IMR-90 (cell line): Measurements from ENCODE around the gene SLC6A11. TPM values are rescaled to one million over a fixed set of nuclear protein-coding genes. Genes with fewer than 3 reads are reported as not detected.

Experiments
- ATAC-seq: fragments of 200-7000 bp; cut with Tn5 transposase; 2 replicates; pipeline ENCODE4 v1.9.1; 2020; ENCODE audit warnings: low read depth, mild to moderate bottlenecking, moderate library complexity
- BruUV-seq: library from RNA; stranded (reverse); fragments of 400-500 nt; replicated peaks from 2 replicates; lab custom pipeline; 2021; lab: Mats Ljungman, UMichigan
- CTCF ChIA-PET: fragments of 300-600 bp; formaldehyde crosslinking; extraction: SDS; loops from one replicate; lab custom pipeline; 2021; ENCODE audit warnings: antibody characterized with exemption; lab: Yijun Ruan, JAX
- POLR2A ChIA-PET: fragments of 300-600 bp; sonication (Branson Sonifier 250); formaldehyde crosslinking; loops from one replicate; lab custom pipeline; 2022; ENCODE audit warnings: antibody characterized with exemption; ENCODE audit not compliant: unreplicated experiment; lab: Charles Lee
- DNase-seq: peaks from one replicate; pipeline ENCODE4 v3.0.0; 2013
- H2AFZ ChIP-seq: replicated peaks from 2 replicates; pipeline ENCODE3; 2013; ENCODE audit warnings: low read length, mild to moderate bottlenecking; ENCODE audit not compliant: poor library complexity
- H2AK5ac ChIP-seq: 2 replicates; pipeline ENCODE4 v1.6.1; 2013; ENCODE audit warnings: low read depth, low read length, inconsistent platforms
- H2AK9ac ChIP-seq: replicated peaks from 2 replicates; pipeline ENCODE3; 2013; ENCODE audit warnings: mild to moderate bottlenecking, low read depth, low read length, moderate library complexity; ENCODE audit not compliant: poor library complexity
- H2BK120ac ChIP-seq: 2 replicates; pipeline ENCODE4 v1.6.1; 2013; ENCODE audit warnings: low read depth, low read length, inconsistent platforms
- H2BK15ac ChIP-seq: 3 replicates; pipeline ENCODE4 v1.6.1; 2013; ENCODE audit warnings: low read depth, low read length, inconsistent platforms
- H2BK20ac ChIP-seq: 2 replicates; pipeline ENCODE4 v1.6.1; 2013; ENCODE audit warnings: low read depth, mild to moderate bottlenecking, inconsistent platforms, low read length, moderate library complexity
- H2BK5ac ChIP-seq: 2 replicates; pipeline ENCODE4 v1.6.1; 2013; ENCODE audit warnings: mild to moderate bottlenecking, low read depth, low read length, inconsistent platforms; ENCODE audit not compliant: poor library complexity, severe bottlenecking
- H3K14ac ChIP-seq: replicated peaks from 2 replicates; pipeline ENCODE4 v1.6.1; 2013; ENCODE audit warnings: low read depth, low read length, inconsistent platforms
- H3K18ac ChIP-seq: 2 replicates; pipeline ENCODE4 v1.6.1; 2013; ENCODE audit warnings: low read depth, low read length, control low read depth
- H3K23ac ChIP-seq: 2 replicates; pipeline ENCODE4 v1.6.1; 2013; ENCODE audit warnings: low read depth, low read length, inconsistent platforms
- H3K27ac ChIP-seq: 2 replicates; pipeline ENCODE4 v1.5.1; 2013; ENCODE audit warnings: mild to moderate bottlenecking, control low read depth, low read length; ENCODE audit not compliant: insufficient read depth
- H3K27me3 ChIP-seq: 2 replicates; pipeline ENCODE4 v1.6.1; 2013; ENCODE audit warnings: low read length; ENCODE audit not compliant: control insufficient read depth, insufficient read depth
- H3K36me3 ChIP-seq: 2 replicates; pipeline ENCODE4 v1.6.1; 2013; ENCODE audit warnings: low read length, mixed read lengths; ENCODE audit not compliant: control insufficient read depth, insufficient read depth
- H3K4ac ChIP-seq: 2 replicates; pipeline ENCODE4 v1.6.1; 2013; ENCODE audit warnings: low read depth, low read length, inconsistent platforms
- H3K4me1 ChIP-seq: 2 replicates; pipeline ENCODE4 v1.6.1; 2013; ENCODE audit warnings: low read length, mixed read lengths; ENCODE audit not compliant: control insufficient read depth, insufficient read depth
- H3K4me2 ChIP-seq: 2 replicates; pipeline ENCODE4 v1.6.1; 2013; ENCODE audit warnings: low read depth, mild to moderate bottlenecking, control low read depth, low read length, moderate library complexity
- H3K4me3 ChIP-seq: 2 replicates; pipeline ENCODE4 v1.5.1; 2013; ENCODE audit warnings: low read depth, mild to moderate bottlenecking, control low read depth, low read length, moderate library complexity; ENCODE audit not compliant: insufficient read depth
- H3K56ac ChIP-seq: 2 replicates; pipeline ENCODE4 v1.6.1; 2013; ENCODE audit warnings: low read length, inconsistent platforms; ENCODE audit not compliant: insufficient read depth; ENCODE audit errors: extremely low read depth
- H3K79me1 ChIP-seq, 2 experiments: 2 replicates each; pipeline ENCODE4 v1.6.1; 2013; ENCODE audit warnings: low read length in 2 of 2, inconsistent platforms in 1 of 2, low read depth in 1 of 2
- H3K9ac ChIP-seq: 2 replicates; pipeline ENCODE4 v1.6.1; 2013; ENCODE audit warnings: low read depth, low read length, control low read depth
- H3K9me1 ChIP-seq: 2 replicates; pipeline ENCODE4 v1.6.1; 2013; ENCODE audit warnings: low read length, inconsistent platforms; ENCODE audit not compliant: insufficient read depth
- H3K9me3 ChIP-seq: 2 replicates; pipeline ENCODE4 v1.6.1; 2013; ENCODE audit warnings: low read length; ENCODE audit not compliant: control insufficient read depth, insufficient read depth
- H4K20me1 ChIP-seq: 2 replicates; pipeline ENCODE4 v1.6.1; 2013; ENCODE audit warnings: low read length, inconsistent platforms; ENCODE audit not compliant: insufficient read depth
- H4K5ac ChIP-seq: 2 replicates; pipeline ENCODE4 v1.6.1; 2013; ENCODE audit warnings: mild to moderate bottlenecking, low read depth, low read length, control low read depth
- H4K8ac ChIP-seq, 2 experiments: 2 replicates each; pipeline ENCODE4 v1.6.1; 2013; ENCODE audit warnings: low read depth in 2 of 2, low read length in 2 of 2, control low read depth in 1 of 2, inconsistent platforms in 1 of 2
- H4K91ac ChIP-seq: 2 replicates; pipeline ENCODE4 v1.6.1; 2013; ENCODE audit warnings: low read depth, low read length, inconsistent platforms; ENCODE audit not compliant: insufficient read depth
- BHLHE40 ChIP-seq: fragments of 150-350 bp; IDR thresholded peaks from 2 replicates; pipeline ENCODE4 v1.6.1; 2016; ENCODE audit warnings: mild to moderate bottlenecking, low read depth, low read length
- CEBPB ChIP-seq: IDR thresholded peaks from 2 replicates; pipeline ENCODE4 v1.6.1; 2012; ENCODE audit warnings: low read depth, low read length, improper control_type of control experiment
- CHD1 ChIP-seq: IDR thresholded peaks from 2 replicates; pipeline ENCODE4 v1.6.1; 2012; ENCODE audit warnings: low read depth, low read length, improper control_type of control experiment
- FOS ChIP-seq: fragments of 150-350 bp; IDR thresholded peaks from 2 replicates; pipeline ENCODE4 v1.6.1; 2016; ENCODE audit warnings: low read depth, low read length
- MAFK ChIP-seq: IDR thresholded peaks from 2 replicates; pipeline ENCODE4 v1.6.1; 2012; ENCODE audit warnings: low read depth, low read length, improper control_type of control experiment
- RAD21 ChIP-seq: IDR thresholded peaks from 2 replicates; pipeline ENCODE4 v1.6.1; 2012; ENCODE audit warnings: low read length, improper control_type of control experiment
- SMC3 ChIP-seq: fragments of 150-350 bp; IDR thresholded peaks from 2 replicates; pipeline ENCODE4 v1.6.1; 2016; ENCODE audit warnings: low read depth, mild to moderate bottlenecking, antibody characterized with exemption, low read length, moderate library complexity
- WGBS, 2 experiments: methylation state at CpG; one replicate each; pipeline versions ENCODE4 v1.1.5 to v1.1.7; 2013; ENCODE audit warnings: missing lambda C conversion rate in 2 of 2; ENCODE audit not compliant: insufficient read length in 1 of 2; ENCODE audit errors: extremely low coverage in 2 of 2; 5-methylcytosine and 5-hydroxymethylcytosine counted together
- dilution Hi-C: fragments of 300-500 bp; cut with HindIII; formaldehyde crosslinking; loops from one replicate; pipeline ENCODE4 v1.14.3; 2018; ENCODE audit warnings: low sequenced_read_pairs; ENCODE audit not compliant: unreplicated experiment
- in situ Hi-C: fragments of 300-500 bp; cut with MboI; formaldehyde crosslinking; loops from 3 replicates; pipeline ENCODE4 v1.14.3; 2019; ENCODE audit warnings: low sequenced_read_pairs, inconsistent platforms, mixed read lengths
- intact Hi-C: fragments of 100-400 bp; cut with micrococcal nuclease; formaldehyde crosslinking; loops from 2 replicates; pipeline ENCODE4 v1.10.0; 2022
- polyA plus RNA-seq, 3 experiments: library from polyadenylated mRNA; depleted of rRNA; stranded (reverse); fragments of >200 nt; gene quantifications; 2 replicates each; pipeline ENCODE4 v1.2.3, GENCODE V29; 2012; ENCODE audit warnings: low replicate concordance in 1 of 3
- total RNA-seq: library from RNA; depleted of rRNA; stranded (reverse); fragments of >200 nt; gene quantifications from 2 replicates; pipeline ENCODE4 v1.2.3, GENCODE V29; 2012
- TF ChIP-seq, protein P1 (sequence below): fragments of 150-350 bp; IDR thresholded peaks from 2 replicates; pipeline ENCODE4 v1.6.1; 2016; ENCODE audit warnings: low read depth, mild to moderate bottlenecking, low read length, moderate library complexity, borderline replicate concordance
- TF ChIP-seq, protein P2 (sequence below): conservative IDR thresholded peaks from 2 replicates; pipeline ENCODE4 v1.5.1; 2012; ENCODE audit warnings: mild to moderate bottlenecking, low read depth, low read length, improper control_type of control experiment

SLC6A11 gene
- total and polyA plus RNA-seq, 2 of the 4 experiments (the other 2 are of a cell fraction), result not detected

DNA sequence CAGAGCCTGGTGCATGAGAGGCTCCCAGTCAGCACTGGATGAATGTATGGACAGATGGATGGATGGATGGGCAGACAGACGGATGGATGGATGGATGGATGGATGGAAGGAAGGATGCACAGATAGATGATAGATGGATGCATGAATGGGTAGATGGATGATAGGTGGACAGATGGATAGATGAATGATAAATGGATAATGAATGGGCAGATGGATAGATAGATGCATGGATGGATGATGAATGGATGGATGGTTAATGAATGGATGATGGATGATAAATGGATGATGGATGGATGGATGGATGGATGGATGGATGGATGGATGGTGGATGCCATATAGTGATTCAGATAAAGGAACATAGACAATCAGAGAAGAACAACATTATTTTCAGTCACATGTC lies 71.0 kb downstream of the SLC6A11 start:
- DNase-seq (no peak), ATAC-seq (no peak)
- 25% methylated on average over 1 of the region's 1 CpG; no CpG with 5 or more reads in 1 of the 2 experiments for WGBS, 2 experiments
- dilution Hi-C loops (no loop called here), intact Hi-C loops (loop anchor here (10.0 kb wide), 1 partner anchor 168 kb away; no protein-coding TSS in a partner anchor), in situ Hi-C loops (no loop called here)
- Histone ChIP-seq H2AFZ (no peak overlapping the region), H3K9me3 (no peaks in the 10 kb centered on the region), H3K23ac (no peak overlapping the region), H3K14ac (no peak overlapping the region), H3K4me3 (no peak overlapping the region), H2AK9ac (no peak overlapping the region), H4K8ac (no peak overlapping the region), H3K79me1 (no peaks in the 10 kb centered on the region), H3K36me3 (no peaks in the 10 kb centered on the region), H2BK120ac (no peak overlapping the region), H4K20me1 (no peaks in the 10 kb centered on the region), H3K27ac (no peak overlapping the region), H3K4me1 (no peaks in the 10 kb centered on the region), H3K27me3 (0 out of 2 replicates have a peak, but pooled peaks cover 1% of the 10 kb centered on the region), H3K4me2 (no peak overlapping the region), H3K4ac (no peak overlapping the region), H3K56ac (no peak overlapping the region), H3K9me1 (no peaks in the 10 kb centered on the region), H4K91ac (no peak overlapping the region), H3K9ac (no peak overlapping the region), H2AK5ac (no peak overlapping the region), H2BK20ac (no peak overlapping the region), H2BK5ac (no peak overlapping the region), H4K5ac (no peak overlapping the region), H3K18ac (no peak overlapping the region), H2BK15ac (no peak overlapping the region)
- ChIA-PET CTCF (no interaction called here), POLR2A (no interaction called here)
- no TSS peak for BruUV-seq
- no peak for TF ChIP-seq BHLHE40
- TF ChIP-seq MAFK, result no peak
- no peak for TF ChIP-seq CEBPB
- no peak for TF ChIP-seq SMC3
- TF ChIP-seq CHD1, result no peak
- TF ChIP-seq, protein P1, sequence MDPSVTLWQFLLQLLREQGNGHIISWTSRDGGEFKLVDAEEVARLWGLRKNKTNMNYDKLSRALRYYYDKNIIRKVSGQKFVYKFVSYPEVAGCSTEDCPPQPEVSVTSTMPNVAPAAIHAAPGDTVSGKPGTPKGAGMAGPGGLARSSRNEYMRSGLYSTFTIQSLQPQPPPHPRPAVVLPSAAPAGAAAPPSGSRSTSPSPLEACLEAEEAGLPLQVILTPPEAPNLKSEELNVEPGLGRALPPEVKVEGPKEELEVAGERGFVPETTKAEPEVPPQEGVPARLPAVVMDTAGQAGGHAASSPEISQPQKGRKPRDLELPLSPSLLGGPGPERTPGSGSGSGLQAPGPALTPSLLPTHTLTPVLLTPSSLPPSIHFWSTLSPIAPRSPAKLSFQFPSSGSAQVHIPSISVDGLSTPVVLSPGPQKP, result no peak
- TF ChIP-seq, protein P2, sequence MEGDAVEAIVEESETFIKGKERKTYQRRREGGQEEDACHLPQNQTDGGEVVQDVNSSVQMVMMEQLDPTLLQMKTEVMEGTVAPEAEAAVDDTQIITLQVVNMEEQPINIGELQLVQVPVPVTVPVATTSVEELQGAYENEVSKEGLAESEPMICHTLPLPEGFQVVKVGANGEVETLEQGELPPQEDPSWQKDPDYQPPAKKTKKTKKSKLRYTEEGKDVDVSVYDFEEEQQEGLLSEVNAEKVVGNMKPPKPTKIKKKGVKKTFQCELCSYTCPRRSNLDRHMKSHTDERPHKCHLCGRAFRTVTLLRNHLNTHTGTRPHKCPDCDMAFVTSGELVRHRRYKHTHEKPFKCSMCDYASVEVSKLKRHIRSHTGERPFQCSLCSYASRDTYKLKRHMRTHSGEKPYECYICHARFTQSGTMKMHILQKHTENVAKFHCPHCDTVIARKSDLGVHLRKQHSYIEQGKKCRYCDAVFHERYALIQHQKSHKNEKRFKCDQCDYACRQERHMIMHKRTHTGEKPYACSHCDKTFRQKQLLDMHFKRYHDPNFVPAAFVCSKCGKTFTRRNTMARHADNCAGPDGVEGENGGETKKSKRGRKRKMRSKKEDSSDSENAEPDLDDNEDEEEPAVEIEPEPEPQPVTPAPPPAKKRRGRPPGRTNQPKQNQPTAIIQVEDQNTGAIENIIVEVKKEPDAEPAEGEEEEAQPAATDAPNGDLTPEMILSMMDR, result no peak
- TF ChIP-seq FOS, result no peak
- TF ChIP-seq RAD21, result no peak
